Lower lobe of right lung (tissue), 2 donors: Measurements from ENCODE around the gene RFX4. TPM values are rescaled to one million over a fixed set of nuclear protein-coding genes. Genes with fewer than 3 reads are reported as not detected.

Experiments used
- ATAC-seq, 2 donors: fragments of 200-7000 bp; cut with Tn5 transposase; one replicate each; pipeline ENCODE4 v1.9.1; 2020 to 2022; ENCODE audit warnings: mild to moderate bottlenecking in 2 of 2, moderate library complexity in 2 of 2
- DNase-seq: peaks from one replicate; pipeline ENCODE4 v3.0.0-alpha.2; 2020
- H3K27ac ChIP-seq: fragments of 200-600 bp; one replicate; pipeline ENCODE4 v1.8.0; 2022
- H3K27me3 ChIP-seq: fragments of 200-600 bp; one replicate; pipeline ENCODE4 v1.8.0; 2022; ENCODE audit warnings: low read depth
- H3K36me3 ChIP-seq: fragments of 200-600 bp; one replicate; pipeline ENCODE4 v1.8.0; 2022; ENCODE audit warnings: mild to moderate bottlenecking
- H3K4me1 ChIP-seq: fragments of 200-600 bp; one replicate; pipeline ENCODE4 v1.8.0; 2022
- H3K4me3 ChIP-seq: fragments of 200-600 bp; one replicate; pipeline ENCODE4 v1.8.0; 2022; ENCODE audit warnings: mild to moderate bottlenecking
- H3K9me3 ChIP-seq: fragments of 200-600 bp; one replicate; pipeline ENCODE4 v1.8.0; 2022
- CTCF ChIP-seq: fragments of 200-600 bp; IDR thresholded peaks from one replicate; pipeline ENCODE4 v1.8.0; 2022; ENCODE audit warnings: antibody characterized with exemption, mild to moderate bottlenecking
- intact Hi-C: fragments of 100-400 bp; cut with DNase I; formaldehyde crosslinking; loops from one replicate; pipeline ENCODE4 v1.11.0; 2022
- total RNA-seq: library from RNA; stranded (reverse); fragmentation: NEBNext Ultra II Directional; extraction: Animal tissue kit (Norgen Biotek cat#: 25700); gene quantifications from one replicate; pipeline ENCODE4 v1.2.1, GENCODE V29; 2021
- donor health status: DM: no; HTN: yes; CAD: no; lungs with severe emphysema.

RFX4 gene
- total RNA-seq, 1 donor from 2014 or later, result not detected

- TF ChIP-seq CTCF, result no peak
- ATAC-seq, result no peak
Measured at GRCh38 chr12:106801830-106802533, 219.2 kb downstream of the RFX4 start.

GRCh38 chr12:106804668-106805067, 221.9 kb downstream of the RFX4 start:
- intact Hi-C loops, result no loop called here
- DNase-seq (no peak), ATAC-seq (no peak)
- Histone ChIP-seq H3K4me3 (no peak overlapping the region), H3K9me3 (no peaks in the 10 kb centered on the region), H3K36me3 (peaks cover 17% of the 10 kb centered on the region), H3K27me3 (no peaks in the 10 kb centered on the region), H3K27ac (no peak overlapping the region), H3K4me1 (no peaks in the 10 kb centered on the region)
- no peak for TF ChIP-seq CTCF

More at GRCh38 chr12:106801830-106802533, 219.2 kb downstream of the RFX4 start:
- no peak overlapping the region for H3K4me3 ChIP-seq
- no peaks in the 10 kb centered on the region for H3K27me3 ChIP-seq
- H3K36me3 ChIP-seq, result peaks cover 17% of the 10 kb centered on the region
- no peak overlapping the region for H3K27ac ChIP-seq
- intact Hi-C loops, result no loop called here
- DNase-seq, result no peak
- no peaks in the 10 kb centered on the region for H3K4me1 ChIP-seq
- no peaks in the 10 kb centered on the region for H3K9me3 ChIP-seq

Other genes with a start within 250 kb of the RFX4 start
- gene POLR3B, start 225.3 kb upstream of the RFX4 start, total RNA-seq, result 9.6 TPM
- gene RIC8B, start 191.7 kb downstream of the RFX4 start, total RNA-seq, result 16.7 TPM